ENCODE results near the gene BNC2.

BNC2 gene

GRCh38 chr9:16705111-16705604 lies 165.3 kb downstream of the BNC2 start:
- no peak for DNase-seq

GRCh38 chr9:16704116-16705110 lies 166.1 kb downstream of the BNC2 start:
- DNase-seq, result no peak

GRCh38 chr9:16701347-16701746 lies 169.1 kb downstream of the BNC2 start:
- no peak for DNase-seq

GRCh38 chr9:16693616-16694015 lies 176.9 kb downstream of the BNC2 start:
- DNase-seq, result no peak

- DNase-seq, result no peak
Measured at GRCh38 chr9:16690628-16691027, 179.8 kb downstream of the BNC2 start.

- no peak for DNase-seq
Measured at GRCh38 chr9:16690205-16690604, 180.3 kb downstream of the BNC2 start.

GRCh38 chr9:16689351-16689938 lies 181.0 kb downstream of the BNC2 start:
- DNase-seq, result no peak

- no peak for DNase-seq
Measured at GRCh38 chr9:16688814-16689213, 181.7 kb downstream of the BNC2 start.

GRCh38 chr9:16687678-16688369 lies 182.6 kb downstream of the BNC2 start:
- no peak for DNase-seq

- DNase-seq, result no peak
Measured at GRCh38 chr9:16683326-16683725, 187.1 kb downstream of the BNC2 start.

GRCh38 chr9:16682273-16682672 lies 188.2 kb downstream of the BNC2 start:
- DNase-seq, result no peak

- no peak for DNase-seq
Measured at GRCh38 chr9:16681652-16681987, 188.8 kb downstream of the BNC2 start.

- DNase-seq, result no peak
Measured at GRCh38 chr9:16680975-16681651, 189.4 kb downstream of the BNC2 start.

GRCh38 chr9:16680541-16680940 lies 189.9 kb downstream of the BNC2 start:
- DNase-seq, result no peak

- no peak for DNase-seq
Measured at GRCh38 chr9:16679327-16679821, 191.1 kb downstream of the BNC2 start.

- DNase-seq, result no peak
Measured at GRCh38 chr9:16676519-16676918, 194.0 kb downstream of the BNC2 start.

GRCh38 chr9:16675131-16675530 lies 195.3 kb downstream of the BNC2 start:
- no peak for DNase-seq

- DNase-seq, result no peak
Measured at GRCh38 chr9:16673171-16673570, 197.3 kb downstream of the BNC2 start.

GRCh38 chr9:16672501-16672900 lies 198.0 kb downstream of the BNC2 start:
- DNase-seq, result no peak

GRCh38 chr9:16671591-16672137 lies 198.8 kb downstream of the BNC2 start:
- no peak for DNase-seq

GRCh38 chr9:16670791-16671190 lies 199.7 kb downstream of the BNC2 start:
- no peak for DNase-seq

- no peak for DNase-seq
Measured at GRCh38 chr9:16668734-16669295, 201.7 kb downstream of the BNC2 start.

Measured in NCI-H1048 (cell line).